ENCODE results near the gene SLC4A8.

- TF ChIP-seq YY1 (IDR thresholded peaks at IDR 0.05; ENCODE audit: insufficient read depth, insufficient read length) (no peak), ZNF274 (IDR thresholded peaks at IDR 0.05; ENCODE audit: low read depth, low read length) (no peak)
Observed at GRCh38 chr12:51549637-51550036, 125.0 kb downstream of the SLC4A8 start.
